ENCODE measurements around the gene REV1. TPM values are rescaled to one million over a fixed set of nuclear protein-coding genes. Genes with fewer than 3 reads are reported as not detected.
"Not testable (repeated sequence)": the region's sequence is repeated elsewhere in the genome, so short reads cannot be mapped to it uniquely, and the experiment has no call there.

The REV1 gene
- total and polyA plus RNA-seq, 3 experiments from 2014 or later: 25.5 to 30.8 (median 30.0) TPM

DNA sequence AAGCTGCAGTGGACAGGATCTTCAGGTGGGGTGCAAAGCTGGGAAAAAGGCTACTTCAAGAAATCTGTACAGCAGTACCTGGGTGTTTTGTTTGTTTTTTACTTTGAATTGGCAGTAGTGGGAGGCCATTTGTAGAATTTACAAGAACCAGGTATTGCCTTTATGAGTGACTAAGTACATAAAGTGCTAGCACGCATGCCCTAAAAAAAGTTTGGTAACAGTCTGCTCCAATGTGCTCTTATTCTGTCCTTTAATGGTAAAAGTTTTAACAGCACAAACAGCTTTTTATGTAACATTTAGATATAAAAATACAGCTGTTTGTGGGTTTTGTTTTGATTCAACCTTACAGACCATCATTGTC, 17.2 kb downstream of the REV1 start:
- no peak overlapping the region for H3K4me3 ChIP-seq (ENCODE audit: low read length)
- H3K4me3 Mint-ChIP-seq: no peak overlapping the region
- no peaks in the 10 kb centered on the region for H3K36me3 ChIP-seq (ENCODE audit: insufficient read depth, low read length)
- DNase-seq: no peak
- no peaks in the 10 kb centered on the region for H3K27me3 ChIP-seq (ENCODE audit: insufficient read depth, low read length, poor library complexity, severe bottlenecking)
- H3K27ac ChIP-seq (ENCODE audit: low read depth, low read length): no peak overlapping the region
- H3K4me1 ChIP-seq (ENCODE audit: insufficient read depth, low read length): peaks cover 19% of the 10 kb centered on the region
- peaks cover 0 to 12% (median 0%) of the 10 kb centered on the region in 3 donors for H3K36me3 Mint-ChIP-seq
- H3K27me3 Mint-ChIP-seq: no peaks in the 10 kb centered on the region
- peak overlapping the region in 1 of 8 donors; percentile 43 for H3K27ac Mint-ChIP-seq
- H3K9me3 Mint-ChIP-seq: no peaks in the 10 kb centered on the region
- peaks cover 53 to 82% (median 72%) of the 10 kb centered on the region in 3 donors for H3K4me1 Mint-ChIP-seq
- H3K9me3 ChIP-seq (ENCODE audit: low read length): no peaks in the 10 kb centered on the region
- ChIA-PET CTCF (no interaction called here), POLR2A (no interaction called here)

GRCh38 chr2:99471654-99472599, 17.9 kb downstream of the REV1 start:
- no peak overlapping the region for H3K4me3 ChIP-seq (ENCODE audit: low read length)
- H3K9me3 ChIP-seq (ENCODE audit: low read length): no peaks in the 10 kb centered on the region
- Mint-ChIP-seq H3K27me3 (no peaks in the 10 kb centered on the region), H3K4me3 (no peak overlapping the region), H3K36me3 (peaks cover 0 to 11% (median 3%) of the 10 kb centered on the region in 3 donors), H3K4me1 (peaks cover 52 to 82% (median 74%) of the 10 kb centered on the region in 3 donors), H3K9me3 (no peaks in the 10 kb centered on the region), H3K27ac (peak overlapping the region in 1 of 8 donors; percentile 43)
- no peaks in the 10 kb centered on the region for H3K36me3 ChIP-seq (ENCODE audit: insufficient read depth, low read length)
- ChIA-PET POLR2A (no interaction called here), CTCF (no interaction called here)
- DNase-seq: no peak
- H3K27me3 ChIP-seq (ENCODE audit: insufficient read depth, low read length, poor library complexity, severe bottlenecking): no peaks in the 10 kb centered on the region
- H3K4me1 ChIP-seq (ENCODE audit: insufficient read depth, low read length): peaks cover 19% of the 10 kb centered on the region
- H3K27ac ChIP-seq (ENCODE audit: low read depth, low read length): no peak overlapping the region

GRCh38 chr2:99470957-99471356, 18.9 kb downstream of the REV1 start:
- H3K36me3 Mint-ChIP-seq: peaks cover 0 to 11% (median 3%) of the 10 kb centered on the region in 3 donors
- Histone ChIP-seq H3K36me3 (ENCODE audit: insufficient read depth, low read length) (no peaks in the 10 kb centered on the region), H3K27me3 (ENCODE audit: insufficient read depth, low read length, poor library complexity, severe bottlenecking) (no peaks in the 10 kb centered on the region), H3K4me3 (ENCODE audit: low read length) (no peak overlapping the region), H3K9me3 (ENCODE audit: low read length) (no peaks in the 10 kb centered on the region), H3K4me1 (ENCODE audit: insufficient read depth, low read length) (peaks cover 15% of the 10 kb centered on the region), H3K27ac (ENCODE audit: low read depth, low read length) (no peak overlapping the region)
- no peaks in the 10 kb centered on the region for H3K27me3 Mint-ChIP-seq
- H3K27ac Mint-ChIP-seq: no peak overlapping the region
- CTCF ChIA-PET: no interaction called here
- H3K9me3 Mint-ChIP-seq: no peaks in the 10 kb centered on the region
- H3K4me3 Mint-ChIP-seq: no peak overlapping the region
- H3K4me1 Mint-ChIP-seq: peaks cover 53 to 81% (median 74%) of the 10 kb centered on the region in 3 donors
- POLR2A ChIA-PET: no interaction called here
- DNase-seq: no peak

DNA sequence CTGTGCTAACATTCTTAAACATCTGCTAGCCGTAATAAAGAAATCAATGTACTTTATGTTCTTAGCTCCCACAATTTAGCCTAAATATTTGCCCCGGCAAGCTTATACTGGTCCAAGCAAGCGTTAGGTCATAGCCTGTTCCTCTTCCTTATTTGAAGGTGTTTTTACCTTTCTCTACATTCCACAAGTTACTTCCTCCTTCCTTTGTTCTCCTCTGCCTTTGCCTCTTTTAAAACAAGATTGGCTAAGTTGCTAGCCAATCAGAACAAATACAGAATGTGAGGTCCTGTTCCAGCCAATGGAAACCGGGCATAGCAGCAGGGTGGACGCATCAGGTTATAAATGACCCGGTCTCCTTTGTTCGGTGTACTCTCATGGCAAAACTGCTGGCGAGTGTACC, 19.4 kb downstream of the REV1 start:
- H3K27me3 Mint-ChIP-seq; H3K9me3 Mint-ChIP-seq; H3K4me3 Mint-ChIP-seq; CTCF ChIA-PET; POLR2A ChIA-PET; DNase-seq; H3K27me3 ChIP-seq (ENCODE audit: insufficient read depth, low read length, poor library complexity, severe bottlenecking); H3K27ac ChIP-seq (ENCODE audit: low read depth, low read length); H3K9me3 ChIP-seq (ENCODE audit: low read length); H3K36me3 ChIP-seq (ENCODE audit: insufficient read depth, low read length); H3K4me3 ChIP-seq (ENCODE audit: low read length); H3K27ac Mint-ChIP-seq: not testable (repeated sequence)
- peaks cover 55 to 83% (median 78%) of the 10 kb centered on the region in 3 donors for H3K4me1 Mint-ChIP-seq
- H3K4me1 ChIP-seq (ENCODE audit: insufficient read depth, low read length): peaks cover 15% of the 10 kb centered on the region
- peaks cover 0 to 11% (median 3%) of the 10 kb centered on the region in 3 donors for H3K36me3 Mint-ChIP-seq

- Histone ChIP-seq H3K4me3 (ENCODE audit: low read length) (no peak overlapping the region), H3K9me3 (ENCODE audit: low read length) (no peaks in the 10 kb centered on the region), H3K27ac (ENCODE audit: low read depth, low read length) (no peak overlapping the region), H3K4me1 (ENCODE audit: insufficient read depth, low read length) (peaks cover 11% of the 10 kb centered on the region), H3K36me3 (ENCODE audit: insufficient read depth, low read length) (no peaks in the 10 kb centered on the region), H3K27me3 (ENCODE audit: insufficient read depth, low read length, poor library complexity, severe bottlenecking) (no peaks in the 10 kb centered on the region)
- Mint-ChIP-seq H3K27ac (no peak overlapping the region), H3K4me1 (peaks cover 51 to 76% (median 72%) of the 10 kb centered on the region in 3 donors), H3K36me3 (peaks cover 0 to 11% (median 3%) of the 10 kb centered on the region in 3 donors), H3K4me3 (no peak overlapping the region), H3K9me3 (no peaks in the 10 kb centered on the region), H3K27me3 (no peaks in the 10 kb centered on the region)
- DNase-seq: no peak
- ChIA-PET POLR2A (no interaction called here), CTCF (no interaction called here)
These were observed 20.4 kb downstream of the REV1 start for GRCh38 chr2:99469394-99469793.

DNA sequence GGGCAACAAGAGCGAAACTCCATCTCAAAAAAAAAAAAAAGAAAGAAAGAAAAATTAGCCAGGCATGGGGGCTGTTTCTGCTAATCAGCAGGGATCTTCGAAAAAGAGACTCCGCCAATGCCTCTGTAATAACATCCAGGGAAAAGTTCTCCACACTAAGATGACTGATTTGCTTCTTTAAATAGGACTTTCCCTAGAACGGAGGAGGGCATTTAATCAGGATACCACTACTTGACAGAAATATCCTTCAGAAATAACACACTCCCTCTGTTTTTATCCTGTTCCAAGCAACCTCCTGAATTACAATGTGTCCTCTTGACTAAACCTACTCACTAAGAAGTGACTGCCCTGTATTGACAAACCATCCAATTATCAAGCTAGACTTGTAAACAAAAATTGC, 21.7 kb downstream of the REV1 start:
- Mint-ChIP-seq H3K4me1 (peaks cover 42 to 65% (median 61%) of the 10 kb centered on the region in 3 donors), H3K9me3 (no peaks in the 10 kb centered on the region), H3K27ac (peak overlapping the region in 2 of 8 donors; percentile 32 to 74), H3K4me3 (no peak overlapping the region), H3K27me3 (no peaks in the 10 kb centered on the region), H3K36me3 (peaks cover 0 to 13% (median 3%) of the 10 kb centered on the region in 3 donors)
- Histone ChIP-seq H3K9me3 (ENCODE audit: low read length) (no peaks in the 10 kb centered on the region), H3K27me3 (ENCODE audit: insufficient read depth, low read length, poor library complexity, severe bottlenecking) (no peaks in the 10 kb centered on the region), H3K4me3 (ENCODE audit: low read length) (no peak overlapping the region), H3K4me1 (ENCODE audit: insufficient read depth, low read length) (peaks cover 4% of the 10 kb centered on the region), H3K36me3 (ENCODE audit: insufficient read depth, low read length) (no peaks in the 10 kb centered on the region), H3K27ac (ENCODE audit: low read depth, low read length) (no peak overlapping the region)
- CTCF ChIA-PET: no interaction called here
- POLR2A ChIA-PET: no interaction called here
- no peak for DNase-seq

GRCh38 chr2:99467390-99467789, 22.4 kb downstream of the REV1 start:
- Histone ChIP-seq H3K9me3 (ENCODE audit: low read length) (no peaks in the 10 kb centered on the region), H3K4me1 (ENCODE audit: insufficient read depth, low read length) (peaks cover 4% of the 10 kb centered on the region), H3K36me3 (ENCODE audit: insufficient read depth, low read length) (no peaks in the 10 kb centered on the region), H3K4me3 (ENCODE audit: low read length) (no peak overlapping the region), H3K27me3 (ENCODE audit: insufficient read depth, low read length, poor library complexity, severe bottlenecking) (no peaks in the 10 kb centered on the region), H3K27ac (ENCODE audit: low read depth, low read length) (no peak overlapping the region)
- Mint-ChIP-seq H3K36me3 (peaks cover 0 to 13% (median 4%) of the 10 kb centered on the region in 3 donors), H3K4me1 (peaks cover 38 to 59% (median 55%) of the 10 kb centered on the region in 3 donors), H3K27me3 (no peaks in the 10 kb centered on the region), H3K4me3 (no peak overlapping the region), H3K9me3 (no peaks in the 10 kb centered on the region), H3K27ac (peak overlapping the region in 1 of 8 donors; percentile 51)
- ChIA-PET CTCF (no interaction called here), POLR2A (no interaction called here)
- no peak for DNase-seq

DNA sequence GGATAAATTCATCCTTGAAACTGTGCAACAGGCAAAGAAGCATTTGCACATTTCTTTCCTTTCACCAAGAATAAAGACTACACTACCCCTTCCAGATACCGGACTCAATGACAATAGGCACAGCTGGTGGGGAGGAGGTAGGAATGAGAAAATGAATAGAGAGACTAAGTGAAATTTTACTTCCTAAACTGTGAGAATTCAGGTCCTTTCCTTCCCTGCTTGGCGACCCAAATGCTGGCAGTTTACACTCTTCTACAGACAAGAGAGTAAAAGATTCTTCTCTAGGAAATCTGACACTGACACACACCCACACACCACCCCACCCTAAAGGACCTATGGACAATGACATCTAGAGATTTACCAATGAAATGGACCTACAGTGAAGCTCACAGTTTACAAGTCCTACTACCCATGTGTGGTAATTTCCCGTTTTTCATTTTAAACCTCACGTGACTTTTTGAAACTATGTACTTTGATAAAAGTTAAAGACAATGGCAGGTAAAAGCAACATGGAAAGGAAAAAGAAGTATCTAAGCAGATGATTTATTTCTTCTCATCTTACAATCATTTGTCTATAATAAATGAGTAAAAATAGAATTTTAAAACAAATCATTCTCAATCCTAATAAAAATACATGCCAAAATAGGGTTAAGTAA, 27.9 kb downstream of the REV1 start:
- H3K36me3 ChIP-seq (ENCODE audit: insufficient read depth, low read length): peaks cover 18% of the 10 kb centered on the region
- no peaks in the 10 kb centered on the region for H3K27me3 Mint-ChIP-seq
- DNase-seq: no peak
- H3K4me3 ChIP-seq (ENCODE audit: low read length): no peak overlapping the region
- no peaks in the 10 kb centered on the region for H3K9me3 ChIP-seq (ENCODE audit: low read length)
- no peaks in the 10 kb centered on the region for H3K9me3 Mint-ChIP-seq
- H3K27me3 ChIP-seq (ENCODE audit: insufficient read depth, low read length, poor library complexity, severe bottlenecking): no peaks in the 10 kb centered on the region
- POLR2A ChIA-PET: no interaction called here
- peaks cover 9 to 31% (median 17%) of the 10 kb centered on the region in 3 donors for H3K4me1 Mint-ChIP-seq
- H3K27ac ChIP-seq (ENCODE audit: low read depth, low read length): no peak overlapping the region
- CTCF ChIA-PET: no interaction called here
- H3K4me3 Mint-ChIP-seq: no peak overlapping the region
- H3K27ac Mint-ChIP-seq: peak overlapping the region in 1 of 8 donors; percentile 11
- no peaks in the 10 kb centered on the region for H3K4me1 ChIP-seq (ENCODE audit: insufficient read depth, low read length)
- peaks cover 15 to 46% (median 21%) of the 10 kb centered on the region in 3 donors for H3K36me3 Mint-ChIP-seq

Measured in CD8-positive, alpha-beta memory T cell (primary cell).